GM18519 (cell line): ENCODE data around the gene HOXB4.

Experiments used
- ATAC-seq: cut with Tn5 transposase; IDR thresholded peaks from one replicate; pipeline ENCODE4 v1.9.1; 2021; ENCODE audit warnings: mild to moderate bottlenecking, moderate library complexity; ENCODE audit not compliant: unreplicated experiment, low FRiP score

HOXB4 gene

DNA sequence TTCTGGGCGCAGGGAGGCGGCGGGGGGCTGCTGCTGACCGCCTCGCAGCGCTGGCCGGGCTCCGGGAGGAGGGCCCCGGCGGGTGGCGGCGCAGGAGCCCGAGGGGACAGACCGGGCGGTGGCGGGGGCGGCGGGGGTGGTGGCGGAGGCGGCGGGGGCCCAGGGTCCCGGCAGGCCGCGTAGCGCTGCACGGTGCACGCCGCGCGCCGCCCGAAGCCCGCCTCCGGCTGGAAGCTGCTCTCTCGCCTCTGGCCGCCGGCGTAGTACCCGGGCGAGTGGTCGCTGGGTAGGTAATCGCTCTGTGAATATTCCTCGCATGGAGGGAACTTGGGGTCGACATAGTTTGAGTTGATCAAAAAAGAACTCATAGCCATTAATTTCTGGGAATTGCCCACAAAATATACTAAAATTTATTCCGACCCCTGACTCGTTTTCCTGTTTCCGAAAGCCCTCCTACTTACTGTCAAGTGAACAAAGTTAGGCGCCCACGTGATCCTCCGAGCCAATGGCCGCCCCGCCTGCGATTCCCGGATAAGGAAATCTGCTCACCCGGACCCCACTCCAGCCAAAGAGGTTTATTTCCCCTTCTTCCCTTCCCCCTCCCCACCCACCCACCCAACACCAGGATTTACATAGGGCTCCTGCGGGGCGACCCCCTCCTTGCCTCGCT is at the start of gene HOXB4:
Gene HOXB4, minus strand, starts transcription at position 405 of the 670 bp plus-strand sequence. Its CDS starts 31 bp downstream, at position 374.
- no peak for ATAC-seq

GRCh38 chr17:48627118-48627597 is 49.0 kb upstream of the HOXB4 start:
- no peak for ATAC-seq

GRCh38 chr17:48626245-48627117 is 48.3 kb upstream of the HOXB4 start, which contains the start of gene HOXB9:
Gene HOXB9, minus strand, starts transcription at chr17:48626358. Its CDS starts 89 bp downstream, at chr17:48626269.
- no peak for ATAC-seq

GRCh38 chr17:48625495-48626244 is 47.5 kb upstream of the HOXB4 start:
- ATAC-seq: no peak

DNA sequence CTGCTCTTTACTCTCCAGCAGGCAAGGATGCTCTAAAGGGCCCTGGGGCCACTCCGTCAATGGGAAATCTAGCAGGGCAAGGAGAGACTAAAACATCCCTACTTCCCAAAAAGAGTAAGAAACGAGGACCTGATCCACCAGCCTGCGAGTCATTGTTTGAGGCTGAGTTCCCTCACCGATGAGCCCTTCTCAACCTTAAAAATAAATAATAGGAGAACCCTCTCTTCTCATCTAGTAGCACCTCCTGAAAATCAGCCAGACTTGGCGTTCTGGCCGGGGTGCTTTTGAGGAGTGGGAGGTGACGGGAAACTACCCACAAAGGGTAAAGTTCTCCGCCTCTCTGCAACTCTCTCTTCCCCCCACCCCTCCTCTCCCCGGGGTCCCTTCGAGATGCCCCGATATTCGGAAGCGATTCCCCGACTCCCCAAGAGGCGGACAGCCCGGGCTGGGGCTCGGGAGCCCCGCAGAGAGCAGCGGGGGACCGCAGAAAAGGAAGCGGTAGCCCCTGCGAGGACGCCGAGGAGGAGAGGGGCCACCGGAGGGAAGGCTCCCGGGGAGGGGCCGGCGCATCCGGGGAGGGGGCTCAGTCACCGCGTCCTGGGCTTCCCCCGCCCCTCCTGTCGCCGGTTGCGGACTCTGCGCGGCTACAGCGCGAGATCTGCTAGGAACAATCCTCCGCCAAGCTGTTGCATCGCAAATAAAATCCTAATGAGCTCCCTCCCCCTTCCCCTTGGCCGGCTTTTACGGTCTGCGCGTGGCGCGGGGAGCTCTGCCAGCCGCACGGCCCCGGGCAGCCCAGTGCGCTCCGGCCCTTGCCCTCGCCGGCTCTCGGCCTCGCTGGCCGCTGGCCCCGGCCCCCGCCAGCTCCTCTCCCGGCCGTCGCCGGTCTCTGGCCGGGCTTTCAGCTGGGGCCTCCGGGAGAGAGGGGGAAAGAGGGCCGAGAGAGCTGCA is 46.7 kb upstream of the HOXB4 start:
- no peak for ATAC-seq

DNA sequence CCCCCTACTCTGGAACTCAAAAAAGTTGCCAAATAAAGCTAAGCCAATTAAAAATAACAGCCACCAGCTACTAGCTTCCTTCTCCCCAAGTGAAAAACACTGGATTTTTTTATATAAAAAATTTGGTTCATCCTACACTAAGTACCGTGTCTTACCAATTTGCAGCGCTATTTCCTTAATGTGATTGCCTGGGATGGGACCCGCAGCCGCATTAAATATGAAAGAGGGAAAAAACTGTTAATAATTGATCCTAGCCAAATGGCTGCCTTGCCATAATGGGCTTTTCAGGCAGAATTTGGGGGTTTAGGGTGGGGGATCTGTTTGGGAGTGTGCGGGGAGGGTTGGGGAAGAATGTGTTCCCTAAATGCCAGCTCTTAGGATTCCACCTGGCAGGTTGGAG is 46.0 kb upstream of the HOXB4 start:
- ATAC-seq: no peak

DNA sequence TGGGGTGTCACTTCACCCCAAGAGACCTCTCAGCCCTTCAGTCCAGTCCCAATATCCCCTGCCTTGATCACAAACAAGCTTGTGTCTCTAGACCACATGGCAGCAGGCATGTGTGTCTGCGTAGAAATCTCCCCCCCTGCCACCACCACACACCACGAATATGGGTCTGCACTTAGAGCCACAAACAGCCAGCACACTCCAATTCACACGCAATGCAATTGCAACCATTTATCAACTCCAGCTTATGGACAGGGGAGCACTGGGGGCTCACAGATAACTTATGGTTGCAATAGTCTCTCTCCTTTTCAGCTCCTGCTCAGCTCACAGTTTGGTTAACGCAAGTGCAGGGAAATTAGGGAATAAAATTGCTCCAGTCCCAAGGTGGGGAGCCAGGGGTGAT is 45.4 kb upstream of the HOXB4 start:
- no peak for ATAC-seq

- no peak for ATAC-seq
Observed at GRCh38 chr17:48622857-48623256, 44.7 kb upstream of the HOXB4 start.

DNA sequence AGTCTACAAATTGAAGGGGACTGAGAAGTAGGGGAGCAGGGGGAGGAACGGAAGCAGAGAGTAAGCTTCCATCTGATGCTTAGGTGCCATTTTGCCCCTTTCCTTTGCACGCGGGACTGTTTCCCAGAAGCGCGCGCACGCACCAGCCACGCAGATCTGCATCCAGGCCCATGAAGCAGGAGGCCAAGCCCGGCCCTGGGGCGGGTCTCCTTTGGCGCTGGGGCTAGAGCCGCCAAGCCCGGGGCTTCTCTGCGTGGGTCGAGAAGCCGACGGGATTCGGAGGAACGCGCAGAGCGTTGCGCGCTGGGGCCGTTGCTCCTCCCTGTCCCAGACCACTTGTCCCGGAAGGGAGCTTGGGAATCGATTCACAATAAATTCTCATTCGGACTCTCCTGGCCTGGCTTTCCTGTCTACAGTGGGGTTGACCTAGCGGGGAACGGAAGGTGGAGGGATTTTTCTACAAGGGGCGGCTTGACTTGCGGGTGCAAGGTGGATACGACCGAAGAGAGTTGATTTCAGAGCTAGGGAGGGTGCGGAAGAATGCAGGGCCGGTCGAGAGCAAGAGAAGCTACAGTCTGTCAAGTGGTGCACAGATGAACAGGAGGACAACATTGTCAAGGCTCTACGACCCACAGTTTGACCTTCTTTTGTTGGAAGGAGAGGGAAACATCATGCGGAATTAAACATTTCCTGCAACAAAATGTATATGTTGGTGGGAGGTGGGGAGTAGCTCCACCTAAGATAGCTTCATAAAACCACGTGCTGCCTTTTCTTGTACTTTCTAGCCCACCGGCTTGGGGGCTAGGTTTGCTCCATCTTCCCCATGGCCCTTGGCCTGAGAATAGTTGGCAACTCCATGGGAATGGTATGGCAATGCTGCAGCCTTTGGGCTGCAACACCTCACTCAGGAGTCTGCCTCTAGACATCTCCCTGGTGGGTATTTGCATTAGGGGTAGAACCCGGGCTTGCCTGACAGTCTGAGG is 43.6 kb upstream of the HOXB4 start:
- no peak for ATAC-seq

DNA sequence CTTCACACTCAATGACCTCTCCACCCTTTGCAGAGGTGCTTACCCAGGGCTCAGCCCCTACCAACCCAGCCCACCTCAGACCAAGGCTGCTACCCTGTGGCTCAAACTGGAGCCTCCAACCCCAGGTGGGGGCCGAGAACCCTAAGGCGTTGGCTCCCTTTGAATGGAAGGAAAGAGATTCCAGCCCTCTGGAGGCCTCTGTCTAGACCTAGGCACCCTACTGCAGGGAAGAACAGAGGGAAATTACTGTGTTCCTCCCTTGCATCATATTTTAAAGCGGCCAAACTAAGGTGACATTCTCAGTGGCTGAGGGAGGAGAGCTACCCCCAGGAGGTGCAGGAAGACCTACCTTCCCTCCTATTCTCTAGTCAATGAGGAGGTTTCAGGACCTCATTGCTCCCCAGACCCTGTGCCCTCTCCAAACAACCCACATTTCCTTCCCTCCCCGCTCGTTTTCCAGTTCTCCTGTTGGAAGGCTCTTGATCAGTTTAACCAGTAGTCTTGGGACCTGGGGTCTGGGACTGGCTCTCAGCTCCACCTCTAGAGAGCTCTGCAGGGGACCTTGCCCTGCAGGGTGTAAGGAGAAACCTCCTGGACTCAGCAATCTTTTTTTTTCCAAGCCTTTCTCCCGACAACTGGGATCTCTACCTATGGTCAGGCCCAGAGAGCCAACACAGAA is 42.5 kb upstream of the HOXB4 start:
- ATAC-seq: no peak

DNA sequence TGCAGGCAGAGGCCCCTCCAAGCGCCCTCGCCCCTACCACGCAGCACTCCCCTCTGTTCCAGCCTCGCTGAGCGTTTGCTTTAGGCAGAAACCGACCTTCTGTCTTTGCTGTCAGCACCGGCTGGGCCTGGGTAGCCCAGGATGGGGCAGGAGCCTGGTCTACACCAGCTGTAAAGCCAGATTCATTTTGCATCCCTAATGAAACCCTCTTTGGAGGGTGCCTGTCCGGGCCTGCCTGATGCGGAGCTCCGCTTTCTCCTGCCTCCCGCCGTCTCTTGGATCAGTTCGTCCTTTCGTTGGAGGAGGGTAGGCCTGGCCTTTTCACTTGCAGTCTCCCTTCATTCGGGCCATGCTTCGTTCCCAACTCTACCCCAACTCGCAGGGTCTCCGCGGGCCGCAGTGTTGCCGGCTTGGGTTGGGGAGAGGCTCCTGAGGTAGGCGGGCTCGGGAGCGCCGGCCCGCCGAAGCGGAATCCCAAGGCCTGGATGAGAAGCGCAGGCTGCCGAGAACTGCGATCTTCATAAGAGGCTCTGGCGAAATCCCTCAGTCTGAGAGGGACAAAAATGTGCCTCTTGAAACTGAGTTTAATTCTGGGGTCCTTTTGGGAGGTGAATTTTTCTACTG is 41.8 kb upstream of the HOXB4 start:
- no peak for ATAC-seq

DNA sequence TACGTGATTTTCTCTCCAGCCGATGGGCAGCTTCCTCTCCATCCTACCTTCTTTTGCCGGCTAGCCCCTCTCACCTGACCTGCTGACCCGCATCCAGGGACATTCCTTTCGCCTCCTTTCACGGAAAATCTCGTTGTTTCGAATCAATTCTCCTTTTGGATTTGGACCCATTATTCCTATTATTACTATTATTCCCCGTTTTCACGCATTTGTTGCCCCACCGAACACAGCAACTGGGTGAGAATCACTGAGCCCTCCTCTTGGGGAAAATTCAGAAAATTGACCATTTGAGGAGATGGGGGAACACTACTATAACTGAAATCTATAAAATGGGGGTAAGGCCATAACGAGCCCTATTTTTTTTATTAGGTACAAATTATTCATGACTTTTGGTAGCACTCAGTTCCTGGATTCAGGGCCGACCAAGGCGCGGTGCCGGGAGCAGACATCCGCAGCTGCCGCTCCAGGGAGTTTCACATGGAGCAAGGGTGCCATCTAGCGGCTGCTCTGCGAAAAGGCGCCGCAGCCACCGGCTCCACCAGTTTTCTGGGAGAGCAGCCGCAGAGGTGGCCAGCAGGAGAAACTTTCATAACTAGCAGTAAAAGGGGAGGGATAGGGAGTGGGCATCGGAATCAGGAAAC is 40.2 kb upstream of the HOXB4 start:
- no peak for ATAC-seq

- no peak for ATAC-seq
Observed at GRCh38 chr17:48617471-48618255, 39.5 kb upstream of the HOXB4 start.

- no peak for ATAC-seq
Observed at GRCh38 chr17:48616717-48617470, 38.7 kb upstream of the HOXB4 start.

GRCh38 chr17:48615963-48616716 is 38.0 kb upstream of the HOXB4 start:
- ATAC-seq: no peak
